Upper lobe of left lung (tissue), 4 donors: ENCODE data around the gene OR2L2.

Experiments
- EP300 ChIP-seq, 4 donors: sonication (generic); formaldehyde crosslinking; IDR thresholded peaks; one replicate each; pipeline ENCODE4 v1.5.1; 2017; ENCODE audit warnings: antibody characterized with exemption in 4 of 4, control low read depth in 2 of 4
- POLR2A ChIP-seq, 4 donors: fragments of 450-650 bp; IDR thresholded peaks; one replicate each; pipeline ENCODE4 v1.5.1; 2016 to 2017; ENCODE audit warnings: antibody characterized with exemption in 4 of 4, mild to moderate bottlenecking in 2 of 4
- POLR2AphosphoS5 ChIP-seq, 2 donors: sonication (generic); formaldehyde crosslinking; IDR thresholded peaks; one replicate each; pipeline ENCODE4 v1.5.1; 2017; ENCODE audit warnings: antibody characterized with exemption in 2 of 2
- TF ChIP-seq, protein P1 (sequence below), 6 experiments: fragments of 450-650 bp in 4 of 6; fragments of 200-600 bp in 2 of 6; sonication (generic) in 2 of 6; IDR thresholded peaks; one replicate each; pipeline ENCODE4 v1.5.1; 2016 to 2019; ENCODE audit warnings: antibody characterized with exemption in 6 of 6

DNA sequence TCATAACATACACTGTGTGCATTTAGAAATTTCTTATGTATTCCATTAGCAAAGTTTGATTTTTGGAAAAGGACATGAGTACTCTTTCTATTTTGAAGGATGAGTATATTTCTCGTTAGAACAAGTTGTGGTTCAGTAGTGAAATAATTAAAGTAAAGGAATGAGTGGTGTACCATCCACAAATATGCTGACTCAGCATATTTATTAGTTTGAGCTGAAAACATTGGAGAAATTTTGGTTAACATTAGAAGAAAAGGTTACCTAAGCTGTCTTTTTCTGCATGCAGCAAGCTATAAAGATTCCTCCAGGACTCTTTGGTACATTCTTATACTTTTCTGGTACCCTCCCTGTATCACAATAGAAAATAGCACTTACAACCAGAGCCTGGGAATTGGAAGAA, 22.1 kb upstream of the OR2L2 start:
- TF ChIP-seq, protein P1, sequence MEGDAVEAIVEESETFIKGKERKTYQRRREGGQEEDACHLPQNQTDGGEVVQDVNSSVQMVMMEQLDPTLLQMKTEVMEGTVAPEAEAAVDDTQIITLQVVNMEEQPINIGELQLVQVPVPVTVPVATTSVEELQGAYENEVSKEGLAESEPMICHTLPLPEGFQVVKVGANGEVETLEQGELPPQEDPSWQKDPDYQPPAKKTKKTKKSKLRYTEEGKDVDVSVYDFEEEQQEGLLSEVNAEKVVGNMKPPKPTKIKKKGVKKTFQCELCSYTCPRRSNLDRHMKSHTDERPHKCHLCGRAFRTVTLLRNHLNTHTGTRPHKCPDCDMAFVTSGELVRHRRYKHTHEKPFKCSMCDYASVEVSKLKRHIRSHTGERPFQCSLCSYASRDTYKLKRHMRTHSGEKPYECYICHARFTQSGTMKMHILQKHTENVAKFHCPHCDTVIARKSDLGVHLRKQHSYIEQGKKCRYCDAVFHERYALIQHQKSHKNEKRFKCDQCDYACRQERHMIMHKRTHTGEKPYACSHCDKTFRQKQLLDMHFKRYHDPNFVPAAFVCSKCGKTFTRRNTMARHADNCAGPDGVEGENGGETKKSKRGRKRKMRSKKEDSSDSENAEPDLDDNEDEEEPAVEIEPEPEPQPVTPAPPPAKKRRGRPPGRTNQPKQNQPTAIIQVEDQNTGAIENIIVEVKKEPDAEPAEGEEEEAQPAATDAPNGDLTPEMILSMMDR (IDR thresholded peaks at IDR 0.05), result no peak
- no peak for TF ChIP-seq EP300 (IDR thresholded peaks at IDR 0.05)
- no peak for TF ChIP-seq POLR2A (IDR thresholded peaks at IDR 0.05)
- no peak for TF ChIP-seq POLR2AphosphoS5 (IDR thresholded peaks at IDR 0.05)
